Body of pancreas (tissue), 4 donors: ENCODE measurements around the gene GNPAT.

Experiments used
- CTCF ChIP-seq, 7 experiments: fragments of 450-650 bp in 4 of 7; fragments of 200-600 bp in 3 of 7; sonication (generic) in 3 of 7; IDR thresholded peaks; one replicate each; pipeline ENCODE4 v1.5.1; 2016 to 2019; ENCODE audit warnings: antibody characterized with exemption in 7 of 7
- POLR2A ChIP-seq, 3 donors: fragments of 450-650 bp; IDR thresholded peaks; one replicate each; pipeline ENCODE4 v1.6.1; 2016; ENCODE audit warnings: antibody characterized with exemption in 3 of 3, mild to moderate bottlenecking in 2 of 3

DNA sequence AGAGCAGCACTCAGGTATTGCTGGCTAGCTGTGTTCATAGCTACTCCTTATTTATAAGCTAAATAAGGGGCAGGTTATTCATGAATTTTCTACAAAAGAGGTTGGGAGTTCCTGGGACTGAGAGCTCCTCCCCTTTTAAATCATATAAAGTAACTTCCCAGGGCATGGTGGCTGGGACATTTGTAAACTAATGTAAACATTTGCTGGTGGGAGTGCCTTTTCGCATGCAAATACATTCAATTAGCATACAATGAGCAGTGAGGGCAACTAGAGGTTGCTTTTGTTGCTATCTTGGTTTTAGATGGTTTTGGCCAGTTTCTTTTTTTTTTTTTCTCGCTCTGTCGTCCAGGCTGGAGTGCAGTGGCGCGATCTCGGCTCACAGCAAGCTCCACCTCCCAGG lies 43.4 kb downstream of the GNPAT start:
- TF ChIP-seq POLR2A (IDR thresholded peaks at IDR 0.05) (no peak), CTCF (IDR thresholded peaks at IDR 0.05) (no peak)
